GM12891 (cell line): Measurements from ENCODE around the gene MARCO.

Experiments
- DNase-seq: peaks from one replicate; pipeline ENCODE4 v3.0.0; 2011; ENCODE audit warnings: low spot score; ENCODE audit not compliant: insufficient read length
- FAIRE-seq: peaks from 2 replicates; lab custom pipeline; 2011; peaks lifted over from hg19 to GRCh38; lab: Jason Lieb, UNC
- PAX5 ChIP-seq: IDR thresholded peaks from 2 replicates; pipeline ENCODE4 v1.6.1; 2011; ENCODE audit warnings: low read length, moderate library complexity, mild to moderate bottlenecking; ENCODE audit not compliant: insufficient read depth, severe bottlenecking
- POLR2A ChIP-seq: IDR thresholded peaks from 2 replicates; pipeline ENCODE4 v1.6.1; 2011; ENCODE audit warnings: low read depth, low read length, control low read depth
- POLR2AphosphoS5 ChIP-seq: IDR thresholded peaks from 2 replicates; pipeline ENCODE4 v1.6.1; 2011; ENCODE audit warnings: low read depth, low read length, control low read depth
- POU2F2 ChIP-seq: IDR thresholded peaks from 2 replicates; pipeline ENCODE4 v1.6.1; 2011; ENCODE audit warnings: low read depth, mild to moderate bottlenecking, control low read depth, low read length, moderate library complexity
- SPI1 ChIP-seq: IDR thresholded peaks from 2 replicates; pipeline ENCODE4 v1.6.1; 2011; ENCODE audit warnings: low read depth, low read length, control low read depth
- TAF1 ChIP-seq: IDR thresholded peaks from 2 replicates; pipeline ENCODE4 v1.6.1; 2011; ENCODE audit warnings: low read depth, low read length, control low read depth

The MARCO gene

GRCh38 chr2:118913131-118913802, 28.7 kb upstream of the MARCO start:
- no peak for DNase-seq
- TF ChIP-seq PAX5 (no peak), TAF1 (no peak), POLR2A (no peak), POLR2AphosphoS5 (no peak), POU2F2 (no peak)

GRCh38 chr2:118913803-118914645, 28.0 kb upstream of the MARCO start:
- no peak for TF ChIP-seq SPI1
- DNase-seq (no peak), FAIRE-seq (no peak)

More at GRCh38 chr2:118913131-118913802, 28.7 kb upstream of the MARCO start:
- no peak for FAIRE-seq

- DNase-seq (no peak), FAIRE-seq (no peak)
- no peak for TF ChIP-seq SPI1
- TF ChIP-seq TAF1 = no peak
- TF ChIP-seq POU2F2 = no peak
- TF ChIP-seq PAX5 = no peak
- no peak for TF ChIP-seq POLR2A
- no peak for TF ChIP-seq POLR2AphosphoS5
These were observed 27.1 kb upstream of the MARCO start for GRCh38 chr2:118914721-118915453.

GRCh38 chr2:118918017-118918416, 24.0 kb upstream of the MARCO start:
- DNase-seq (no peak), FAIRE-seq (no peak)
- TF ChIP-seq TAF1 = no peak
- TF ChIP-seq SPI1 = no peak
- TF ChIP-seq POLR2AphosphoS5 = no peak
- TF ChIP-seq PAX5 = no peak
- TF ChIP-seq POU2F2 = no peak
- no peak for TF ChIP-seq POLR2A

GRCh38 chr2:118921646-118922045, 20.3 kb upstream of the MARCO start:
- FAIRE-seq (no peak), DNase-seq (no peak)
- no peak for TF ChIP-seq SPI1
- TF ChIP-seq TAF1 = no peak
- TF ChIP-seq POLR2AphosphoS5 = no peak
- TF ChIP-seq POU2F2 = no peak
- no peak for TF ChIP-seq PAX5
- no peak for TF ChIP-seq POLR2A

- DNase-seq (no peak), FAIRE-seq (no peak)
- TF ChIP-seq POU2F2 (no peak), TAF1 (no peak), POLR2AphosphoS5 (no peak), POLR2A (no peak), PAX5 (no peak), SPI1 (no peak)
These were observed 19.7 kb upstream of the MARCO start for GRCh38 chr2:118922254-118922653.

GRCh38 chr2:118923371-118923770, 18.6 kb upstream of the MARCO start:
- no peak for FAIRE-seq

GRCh38 chr2:118925476-118925875, 16.5 kb upstream of the MARCO start:
- DNase-seq = no peak
- no peak for FAIRE-seq
- no peak for TF ChIP-seq TAF1
- TF ChIP-seq POLR2A = no peak
- TF ChIP-seq POU2F2 = no peak
- TF ChIP-seq PAX5 = no peak
- TF ChIP-seq POLR2AphosphoS5 = no peak
- TF ChIP-seq SPI1 = no peak

More at GRCh38 chr2:118923371-118923770, 18.6 kb upstream of the MARCO start:
- DNase-seq = no peak
- no peak for TF ChIP-seq SPI1
- no peak for TF ChIP-seq POU2F2
- no peak for TF ChIP-seq PAX5
- TF ChIP-seq POLR2AphosphoS5 = no peak
- no peak for TF ChIP-seq TAF1
- no peak for TF ChIP-seq POLR2A

- no peak for DNase-seq
- TF ChIP-seq PAX5 (no peak), POLR2A (no peak), TAF1 (no peak), SPI1 (no peak), POLR2AphosphoS5 (no peak), POU2F2 (no peak)
- no peak for FAIRE-seq
These were observed 16.0 kb upstream of the MARCO start for GRCh38 chr2:118925981-118926380.
